Upper lobe of left lung (tissue), 4 donors: ENCODE results near the gene RPP14.

Experiments
- EP300 ChIP-seq, 4 donors: sonication (generic); formaldehyde crosslinking; IDR thresholded peaks; one replicate each; pipeline ENCODE4 v1.5.1; 2017; ENCODE audit warnings: antibody characterized with exemption in 4 of 4, control low read depth in 2 of 4
- POLR2A ChIP-seq, 4 donors: fragments of 450-650 bp; IDR thresholded peaks; one replicate each; pipeline ENCODE4 v1.5.1; 2016 to 2017; ENCODE audit warnings: antibody characterized with exemption in 4 of 4, mild to moderate bottlenecking in 2 of 4
- POLR2AphosphoS5 ChIP-seq, 2 donors: sonication (generic); formaldehyde crosslinking; IDR thresholded peaks; one replicate each; pipeline ENCODE4 v1.5.1; 2017; ENCODE audit warnings: antibody characterized with exemption in 2 of 2
- TF ChIP-seq, protein P1 (sequence below), 6 experiments: fragments of 450-650 bp in 4 of 6; fragments of 200-600 bp in 2 of 6; sonication (generic) in 2 of 6; IDR thresholded peaks; one replicate each; pipeline ENCODE4 v1.5.1; 2016 to 2019; ENCODE audit warnings: antibody characterized with exemption in 6 of 6

DNA sequence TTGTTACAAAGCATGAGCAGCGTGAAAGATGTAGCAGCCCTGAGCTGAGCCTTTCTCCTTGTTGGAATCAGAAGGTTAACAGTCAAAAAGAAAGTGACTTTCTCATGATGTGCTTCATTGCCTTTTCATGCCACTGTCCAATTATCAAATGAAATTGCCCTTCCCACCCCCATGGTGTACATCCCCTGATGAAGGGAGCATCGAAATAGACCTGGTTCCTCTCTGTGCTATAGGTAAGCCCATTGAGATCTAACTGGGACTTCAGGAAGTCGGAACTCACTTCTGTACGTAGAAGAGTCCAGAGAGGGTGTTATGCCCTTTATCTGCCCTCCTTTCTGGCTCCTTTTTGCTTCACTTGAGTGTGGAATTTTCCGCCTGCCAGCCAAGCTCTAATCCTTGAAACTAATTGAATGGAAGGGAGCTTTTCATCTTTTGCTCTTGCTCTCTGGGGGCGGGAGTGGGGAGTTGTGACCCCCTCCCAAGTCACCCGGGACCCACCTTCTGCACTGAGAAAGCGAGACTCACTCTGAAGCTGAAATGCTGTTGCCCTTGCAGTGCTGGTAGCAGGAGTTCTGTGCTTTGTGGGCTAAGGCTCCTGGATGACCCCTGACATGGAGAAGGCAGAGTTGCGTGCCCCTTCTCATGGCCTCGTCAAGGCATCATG is 47.5 kb upstream of the RPP14 start:
- TF ChIP-seq POLR2AphosphoS5 (IDR thresholded peaks at IDR 0.05) (no peak), POLR2A (IDR thresholded peaks at IDR 0.05) (no peak), EP300 (IDR thresholded peaks at IDR 0.05) (no peak)
- TF ChIP-seq, protein P1, sequence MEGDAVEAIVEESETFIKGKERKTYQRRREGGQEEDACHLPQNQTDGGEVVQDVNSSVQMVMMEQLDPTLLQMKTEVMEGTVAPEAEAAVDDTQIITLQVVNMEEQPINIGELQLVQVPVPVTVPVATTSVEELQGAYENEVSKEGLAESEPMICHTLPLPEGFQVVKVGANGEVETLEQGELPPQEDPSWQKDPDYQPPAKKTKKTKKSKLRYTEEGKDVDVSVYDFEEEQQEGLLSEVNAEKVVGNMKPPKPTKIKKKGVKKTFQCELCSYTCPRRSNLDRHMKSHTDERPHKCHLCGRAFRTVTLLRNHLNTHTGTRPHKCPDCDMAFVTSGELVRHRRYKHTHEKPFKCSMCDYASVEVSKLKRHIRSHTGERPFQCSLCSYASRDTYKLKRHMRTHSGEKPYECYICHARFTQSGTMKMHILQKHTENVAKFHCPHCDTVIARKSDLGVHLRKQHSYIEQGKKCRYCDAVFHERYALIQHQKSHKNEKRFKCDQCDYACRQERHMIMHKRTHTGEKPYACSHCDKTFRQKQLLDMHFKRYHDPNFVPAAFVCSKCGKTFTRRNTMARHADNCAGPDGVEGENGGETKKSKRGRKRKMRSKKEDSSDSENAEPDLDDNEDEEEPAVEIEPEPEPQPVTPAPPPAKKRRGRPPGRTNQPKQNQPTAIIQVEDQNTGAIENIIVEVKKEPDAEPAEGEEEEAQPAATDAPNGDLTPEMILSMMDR (IDR thresholded peaks at IDR 0.05), result no peak
